GM19035 (cell line): ENCODE measurements around the gene ANO5.
A peak's percentile ranks its signal among the peaks of the same experiment; 100 is the strongest.
"Not testable (repeated sequence)": the region's sequence is repeated elsewhere in the genome, so short reads cannot be mapped to it uniquely, and the experiment has no call there.

Experiments used
- ATAC-seq: cut with Tn5 transposase; IDR thresholded peaks from one replicate; pipeline ENCODE4 v1.9.1; 2021; ENCODE audit not compliant: unreplicated experiment

Gene ANO5

DNA sequence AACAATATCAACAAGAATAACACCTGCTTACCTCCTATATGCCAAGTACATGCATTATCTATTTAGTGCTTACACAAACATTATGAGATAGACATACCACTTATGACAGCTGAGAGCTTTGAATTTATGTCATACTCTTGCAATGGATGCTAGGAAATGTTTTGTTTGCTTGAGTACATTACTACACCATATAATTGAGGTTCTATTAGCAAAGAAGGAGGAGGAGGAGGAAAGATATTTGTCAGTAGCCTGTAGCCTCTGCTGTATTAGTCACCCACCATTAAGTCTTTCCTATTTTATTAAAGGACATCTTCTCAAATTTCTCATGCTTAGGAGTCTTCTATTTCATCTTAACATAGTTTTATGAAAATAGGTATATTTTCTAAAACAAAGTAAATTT lies 6.4 kb downstream of the ANO5 start:
- ATAC-seq = no peak

DNA sequence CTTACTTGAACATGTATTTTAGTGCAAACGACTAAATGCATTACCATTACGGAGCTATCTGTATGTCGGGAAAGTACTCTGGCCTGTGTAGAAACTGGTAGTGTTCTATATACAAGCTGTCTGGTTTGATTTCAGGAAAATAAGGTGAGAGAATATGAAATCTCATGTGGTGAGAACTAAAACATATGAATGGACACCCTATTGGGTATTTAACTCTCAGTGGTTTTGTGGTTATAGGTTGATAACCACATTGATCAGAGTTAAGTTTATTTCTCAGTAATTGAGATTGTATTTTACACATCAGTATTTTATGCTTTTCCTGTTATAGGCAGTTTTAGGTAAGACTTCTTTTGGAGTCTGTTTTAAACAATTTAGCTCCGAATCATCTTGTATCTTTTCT lies 10.4 kb downstream of the ANO5 start:
- ATAC-seq = no peak

DNA sequence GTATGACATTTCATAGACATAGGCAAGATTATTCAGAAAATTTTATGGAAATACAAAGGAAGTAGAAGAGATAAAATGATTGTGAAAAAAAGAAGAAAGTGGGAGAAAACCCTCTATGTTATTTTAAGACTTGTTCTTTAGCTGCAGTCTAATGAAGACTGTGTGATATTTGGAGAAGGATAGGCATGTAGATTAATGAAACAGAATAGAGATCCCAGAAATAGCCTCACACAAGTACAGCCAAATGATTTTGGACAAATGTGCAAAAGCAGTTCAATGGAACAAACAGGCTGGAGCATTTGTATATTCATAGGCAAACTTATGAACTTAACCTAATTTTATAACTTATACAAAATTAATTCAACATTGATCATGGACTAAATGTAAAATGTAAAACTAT lies 14.3 kb downstream of the ANO5 start:
- no peak for ATAC-seq

DNA sequence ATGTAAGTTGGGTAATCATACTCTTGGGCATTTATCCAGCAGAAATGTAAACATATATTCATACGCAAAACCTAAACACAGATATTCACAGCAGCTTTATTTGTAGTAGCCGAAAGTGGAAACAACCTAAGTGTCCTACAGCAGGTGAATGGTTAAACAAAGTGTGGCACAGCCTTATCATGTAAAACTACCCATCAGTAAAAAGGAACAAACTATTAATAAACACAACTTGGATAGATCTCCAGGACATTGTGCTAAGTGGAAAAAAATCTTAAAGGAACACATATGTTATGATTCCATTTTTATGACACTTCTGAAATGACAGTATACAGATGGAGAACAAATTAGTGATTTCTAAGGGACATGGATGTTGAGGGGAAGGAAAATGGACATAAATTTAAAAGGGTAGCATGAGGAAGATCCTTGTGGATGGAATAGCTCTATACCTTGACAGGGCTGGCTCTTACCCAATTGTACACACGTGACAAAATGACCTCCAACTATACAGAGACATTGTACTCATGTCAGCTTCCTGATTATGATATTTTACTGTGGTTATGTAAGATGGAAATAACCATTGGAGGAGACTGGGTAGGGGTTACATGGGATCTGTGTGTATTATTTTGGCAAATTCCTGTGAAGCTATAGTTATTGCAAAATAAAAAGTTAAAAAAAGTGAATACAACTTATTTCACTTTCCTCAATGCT lies 15.4 kb downstream of the ANO5 start:
- ATAC-seq = no peak

DNA sequence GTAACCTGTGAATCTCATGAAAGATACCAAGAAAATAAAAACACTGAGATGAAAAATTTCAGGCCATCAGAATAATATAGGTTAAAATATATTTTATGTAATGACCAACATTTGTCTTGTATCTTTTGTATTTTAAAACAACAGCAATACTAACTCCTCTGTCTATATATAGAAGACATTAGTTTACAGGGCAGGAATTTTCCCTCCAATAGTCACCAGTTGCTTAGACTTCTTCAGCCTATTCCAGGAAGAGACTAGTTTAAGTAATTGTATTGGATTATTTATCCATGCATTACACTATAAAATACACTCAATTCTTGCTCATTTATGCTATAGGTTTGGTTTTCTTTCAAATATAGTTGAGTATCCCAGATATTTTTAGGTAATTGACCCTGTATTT lies 24.1 kb downstream of the ANO5 start:
- no peak for ATAC-seq

DNA sequence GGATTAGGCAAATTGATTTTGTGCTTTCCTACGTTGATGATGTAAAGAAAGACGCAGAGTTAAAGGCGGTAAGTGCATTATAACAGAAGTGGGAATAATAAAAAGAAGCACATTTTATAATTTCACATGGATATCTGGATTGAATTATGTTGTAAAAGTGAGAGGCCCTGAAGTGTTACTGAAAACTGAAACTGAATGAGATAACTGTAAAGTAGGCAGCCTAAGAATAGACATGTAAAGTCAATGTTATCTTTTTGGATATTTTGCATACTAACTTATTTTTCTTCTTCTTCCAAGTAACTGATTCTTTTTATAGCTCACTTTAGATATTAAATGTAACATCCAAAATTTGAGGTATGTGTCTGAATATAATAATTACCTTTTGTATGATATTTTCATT lies 28.3 kb downstream of the ANO5 start:
- no peak for ATAC-seq

DNA sequence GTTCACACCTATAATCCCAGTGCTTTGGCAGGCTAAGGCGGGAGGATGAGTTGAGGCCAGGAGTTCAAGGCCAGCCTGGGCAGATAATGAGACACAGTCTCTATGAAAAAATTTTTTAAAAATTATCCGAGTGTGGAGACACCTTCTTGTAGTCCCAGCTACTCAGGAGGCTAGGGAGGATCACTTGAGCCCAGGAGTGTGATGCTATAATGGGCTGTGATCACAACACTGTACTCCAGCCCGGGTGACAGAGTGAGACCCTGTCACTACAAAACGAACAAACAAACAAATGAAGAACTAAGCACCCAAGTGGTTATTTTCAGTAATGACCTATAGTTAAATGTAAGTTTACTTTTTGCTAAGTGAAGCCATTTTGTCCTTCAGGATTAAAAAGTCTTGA lies 32.3 kb downstream of the ANO5 start:
- no peak for ATAC-seq

DNA sequence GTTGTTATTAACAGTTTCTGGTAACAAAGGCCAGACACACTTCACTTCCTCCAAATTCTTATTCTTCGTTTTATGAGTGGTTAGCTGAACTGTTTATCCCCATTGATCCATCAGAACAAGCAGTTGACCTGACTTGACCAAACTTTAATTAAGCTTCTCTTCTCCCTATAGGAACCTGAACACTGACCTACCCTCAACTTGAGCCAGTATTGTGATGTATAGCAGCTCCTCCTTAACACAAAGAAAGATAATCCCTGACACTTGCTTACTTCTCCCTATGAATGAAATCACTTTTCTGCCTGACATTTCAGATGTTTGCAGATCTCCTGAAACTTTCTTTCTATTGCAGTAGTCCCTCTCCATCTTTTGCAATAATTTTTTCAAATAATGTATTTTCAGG lies 41.9 kb downstream of the ANO5 start:
- no peak for ATAC-seq

DNA sequence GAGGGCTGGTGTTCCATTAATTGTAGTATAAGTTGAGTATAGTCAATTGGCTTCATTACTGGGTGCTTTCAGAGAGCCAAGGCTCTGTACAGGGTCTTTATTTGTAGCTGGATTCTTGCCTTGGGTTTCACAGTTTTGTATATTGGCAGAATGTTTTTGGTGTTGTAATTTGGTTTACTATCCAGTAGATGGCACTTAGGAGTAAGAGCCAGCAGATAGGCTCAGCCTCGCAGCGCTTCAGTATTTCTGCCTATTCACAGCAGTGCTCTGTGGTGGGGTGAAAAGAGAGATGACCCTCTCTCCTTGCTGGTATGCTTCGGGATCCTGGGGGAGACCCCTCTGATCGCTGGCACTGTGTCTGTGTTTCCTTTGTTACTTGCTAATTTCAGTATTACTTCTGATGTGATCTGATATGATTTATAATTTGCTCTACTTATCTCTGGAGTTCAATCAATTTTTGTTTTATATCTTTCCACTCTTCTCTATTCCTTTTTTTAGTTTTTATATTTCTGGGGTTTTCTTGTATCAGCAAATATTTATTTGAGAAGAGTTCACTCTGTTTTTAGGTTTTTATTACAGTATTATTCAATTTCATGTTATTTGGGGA lies 52.2 kb downstream of the ANO5 start:
- peak; percentile 93 for ATAC-seq

DNA sequence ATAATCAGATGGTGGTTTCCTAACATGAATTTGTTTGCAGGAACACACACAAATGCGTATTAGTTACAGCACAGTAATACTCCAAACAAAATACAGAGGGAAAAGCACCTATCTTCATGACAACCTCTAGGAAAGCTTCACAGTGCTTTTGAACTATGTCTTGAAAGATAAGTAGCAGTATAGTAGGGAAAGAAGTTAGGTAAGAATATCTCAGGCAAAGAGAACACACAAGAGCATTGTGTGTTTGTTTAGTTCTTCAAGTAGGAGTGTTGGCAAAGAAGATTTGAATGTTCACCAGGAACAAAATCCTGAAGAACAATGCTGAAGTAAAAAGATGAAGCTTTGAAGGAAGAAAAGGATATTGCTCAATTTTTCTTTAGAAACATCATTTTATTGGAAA lies 54.1 kb downstream of the ANO5 start:
- no peak for ATAC-seq

DNA sequence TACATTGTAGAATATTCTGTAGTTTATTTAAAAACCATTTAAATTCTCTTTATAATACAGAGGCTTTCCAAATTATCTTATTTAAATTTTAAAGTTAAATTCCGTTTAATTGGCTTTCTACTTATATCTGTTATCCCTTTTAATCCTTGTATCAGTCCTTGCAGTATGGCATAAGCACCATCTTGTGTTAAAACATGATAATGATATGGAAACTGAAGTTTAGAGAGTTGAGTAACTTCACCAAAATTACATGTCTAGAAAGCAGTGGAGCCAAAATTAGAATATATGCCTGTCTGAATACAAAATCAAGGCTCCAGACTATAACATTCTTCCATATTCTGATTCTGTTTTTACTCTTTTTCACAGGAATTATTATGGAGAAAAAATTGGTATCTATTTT lies 57.0 kb downstream of the ANO5 start:
- no peak for ATAC-seq

DNA sequence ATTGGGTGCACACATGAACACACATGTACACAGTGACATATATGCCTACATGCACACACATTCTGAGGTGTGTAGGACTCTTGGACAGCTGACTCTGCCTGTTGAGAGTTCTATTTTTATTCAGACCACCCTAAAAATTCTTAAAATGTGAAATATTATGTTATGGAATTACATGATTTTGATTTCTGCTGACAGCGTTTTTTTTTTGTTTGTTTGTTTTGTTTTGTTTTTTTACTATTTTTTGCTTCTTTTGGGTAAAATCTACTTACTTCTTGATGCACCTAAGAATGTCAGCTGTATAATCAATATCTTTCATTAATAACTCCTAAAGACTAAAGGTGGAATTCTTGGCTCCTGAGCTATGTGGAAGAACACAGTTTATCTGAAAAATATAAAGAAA lies 64.0 kb downstream of the ANO5 start:
- ATAC-seq = no peak

DNA sequence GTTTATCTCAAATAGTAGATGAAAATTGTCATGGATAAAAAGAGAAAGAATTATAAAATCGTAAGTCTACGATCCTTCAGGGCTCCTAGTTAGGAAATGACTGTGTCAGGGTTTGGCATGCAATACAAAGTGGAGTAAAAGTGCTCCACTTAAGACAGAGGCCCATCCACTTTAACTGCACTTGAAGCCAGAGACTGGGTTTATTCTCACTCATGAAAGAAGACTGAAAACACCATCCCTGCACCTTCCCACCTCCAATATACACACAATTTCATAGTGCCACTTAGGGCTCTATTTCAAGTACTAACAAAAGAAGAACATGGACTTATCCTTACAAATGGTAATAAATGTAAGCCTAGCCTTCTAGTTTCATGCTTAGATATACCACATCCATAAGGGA lies 70.7 kb downstream of the ANO5 start:
- ATAC-seq = no peak

DNA sequence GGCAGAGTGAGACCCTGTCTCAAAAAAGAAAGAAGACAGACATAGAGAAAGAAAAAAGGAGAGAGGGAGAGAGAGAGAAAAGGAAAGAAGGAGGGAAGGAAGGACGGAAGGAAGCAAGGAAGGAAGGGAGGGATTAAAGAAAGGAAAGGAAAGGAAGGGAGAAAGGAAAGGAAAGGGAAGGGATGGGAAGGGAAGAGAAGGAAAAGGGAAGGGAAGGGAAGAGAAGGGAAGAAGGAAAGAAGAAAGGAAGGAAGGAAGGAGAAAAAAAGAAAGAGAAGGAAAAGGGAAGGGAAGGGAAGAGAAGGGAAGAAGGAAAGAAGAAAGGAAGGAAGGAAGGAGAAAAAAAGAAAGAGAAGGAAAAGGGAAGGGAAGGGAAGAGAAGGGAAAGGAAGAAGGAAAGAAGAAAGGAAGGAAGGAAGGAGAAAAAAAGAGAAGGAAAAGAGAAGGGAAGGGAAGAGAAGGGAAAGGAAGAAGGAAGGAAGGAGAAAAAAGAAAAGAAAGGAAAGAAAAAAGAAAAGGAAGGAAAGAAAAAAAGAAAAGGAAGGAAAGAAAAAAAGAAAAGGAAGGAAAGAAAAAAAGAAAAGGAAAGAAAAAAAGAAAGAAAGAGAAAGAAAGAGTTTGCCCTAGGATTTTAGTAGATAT lies 76.2 kb downstream of the ANO5 start:
- not testable (repeated sequence) for ATAC-seq

DNA sequence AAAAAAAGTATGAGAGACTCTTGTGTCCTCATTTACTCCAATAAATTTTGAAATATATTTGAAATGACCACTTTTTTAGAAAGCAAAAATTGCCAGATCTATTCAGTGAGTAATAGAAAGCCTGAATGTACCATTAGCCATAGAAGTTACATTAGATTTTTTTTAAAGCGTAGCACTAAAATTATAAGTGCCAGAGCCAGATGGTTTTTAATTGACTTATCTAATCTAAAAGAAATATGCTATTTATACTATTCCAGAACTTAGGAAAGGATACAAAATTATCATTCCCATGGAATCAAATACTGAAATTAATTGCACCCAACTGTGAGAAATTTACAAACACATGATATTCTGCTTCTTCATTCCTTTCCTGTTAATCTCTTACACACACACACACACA lies 80.9 kb downstream of the ANO5 start:
- no peak for ATAC-seq

DNA sequence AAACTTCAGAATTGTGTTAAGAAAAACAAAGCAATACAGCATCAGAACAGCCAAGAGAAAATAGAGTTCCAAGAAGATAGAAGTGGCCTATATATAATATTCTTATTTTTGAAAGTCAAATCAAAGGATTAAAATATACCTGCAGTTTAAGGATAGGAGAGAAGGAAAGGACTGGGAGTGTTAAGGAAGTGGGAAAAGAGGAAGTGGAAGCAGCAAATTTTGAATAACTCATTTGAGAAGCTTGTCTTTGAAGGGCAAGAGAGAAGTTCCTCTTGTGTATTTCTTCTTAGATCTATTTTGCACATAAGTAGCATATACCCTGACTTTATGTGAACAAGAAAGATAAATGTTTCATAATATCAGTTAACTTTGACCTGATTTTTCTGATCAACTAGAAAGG lies 82.7 kb downstream of the ANO5 start:
- no peak for ATAC-seq

DNA sequence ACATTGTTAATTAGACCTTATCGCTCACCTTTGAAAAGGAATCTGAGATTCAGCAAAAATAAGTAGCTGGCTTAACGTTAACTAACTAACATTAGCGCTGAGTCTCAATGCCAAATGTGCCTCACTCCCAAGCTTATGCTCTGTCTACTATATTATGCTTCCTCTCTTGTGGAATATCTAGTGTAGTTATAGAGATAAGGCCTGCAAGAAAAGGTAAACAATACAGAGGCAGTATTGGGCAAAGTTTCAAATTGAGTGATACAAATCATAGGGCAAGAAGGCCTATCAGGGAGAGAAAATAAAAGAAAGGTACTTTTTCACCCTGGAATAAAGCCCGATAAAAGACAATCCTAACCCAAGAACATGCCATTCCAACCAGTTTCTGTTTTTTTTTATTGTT lies 83.7 kb downstream of the ANO5 start:
- no peak for ATAC-seq

DNA sequence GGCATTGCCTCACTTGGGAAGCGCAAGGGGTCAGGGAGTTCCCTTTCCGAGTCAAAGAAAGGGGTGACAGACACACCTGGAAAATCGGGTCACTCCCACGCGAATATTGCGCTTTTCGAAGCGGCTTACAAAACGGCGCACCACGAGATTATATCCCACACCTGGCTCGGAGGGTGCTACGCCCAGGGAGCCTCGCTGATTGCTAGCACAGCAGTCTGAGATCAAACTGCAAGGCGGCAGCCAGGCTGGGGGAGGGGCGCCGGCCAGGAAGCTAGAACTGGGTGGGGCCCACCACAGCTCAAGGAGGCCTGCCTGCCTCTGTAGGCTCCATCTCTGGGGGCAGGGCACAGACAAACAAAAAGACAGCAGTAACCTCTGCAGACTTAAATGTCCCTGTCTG lies 92.1 kb downstream of the ANO5 start:
- ATAC-seq = not testable (repeated sequence)

DNA sequence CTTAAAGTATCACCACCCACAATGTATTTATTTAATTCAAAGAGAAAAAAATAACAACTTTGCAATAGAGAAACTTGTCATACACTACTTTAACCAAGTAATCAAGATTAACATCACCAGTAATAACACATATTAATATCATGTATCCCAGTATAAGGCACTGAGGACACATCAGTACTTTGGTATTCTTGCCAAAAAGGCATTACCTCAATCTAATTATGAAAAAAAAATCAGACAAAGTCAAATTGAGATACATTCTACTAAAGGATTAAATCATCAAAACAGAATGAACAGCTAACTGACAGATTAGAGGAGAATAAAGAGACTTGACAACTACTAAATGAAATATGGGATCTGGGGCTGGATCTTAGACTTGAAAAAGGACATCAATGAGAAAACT lies 109.5 kb downstream of the ANO5 start:
- ATAC-seq = no peak

DNA sequence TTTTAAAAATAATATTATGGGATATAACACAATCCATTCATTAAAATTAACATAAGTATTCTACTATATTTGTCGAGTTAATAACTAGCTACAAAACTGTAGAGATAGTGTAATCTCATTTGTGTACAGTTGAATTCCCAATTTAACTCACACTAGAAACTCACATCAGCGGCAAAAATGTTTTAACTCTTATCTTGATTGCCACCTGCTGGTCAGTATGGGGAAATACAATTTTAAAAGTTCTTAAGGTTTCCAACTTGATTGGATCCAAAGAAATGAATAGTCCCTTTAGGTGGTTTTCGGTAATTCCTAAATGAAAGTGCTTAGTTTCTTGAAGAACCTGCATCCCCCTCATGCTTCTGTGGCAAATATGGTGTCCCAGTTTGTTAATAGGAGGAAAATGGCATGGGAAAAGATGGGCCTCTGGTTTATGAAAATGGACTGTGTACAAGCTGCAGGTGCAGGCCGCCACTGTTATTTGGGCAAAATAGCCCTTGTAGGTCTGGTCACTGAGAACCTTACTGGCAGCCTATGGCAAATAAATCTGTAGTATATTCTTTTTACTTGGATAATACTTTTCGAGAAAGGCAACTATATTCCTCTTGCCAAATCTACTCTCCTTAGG lies 111.6 kb downstream of the ANO5 start:
- peak; percentile 70 for ATAC-seq

DNA sequence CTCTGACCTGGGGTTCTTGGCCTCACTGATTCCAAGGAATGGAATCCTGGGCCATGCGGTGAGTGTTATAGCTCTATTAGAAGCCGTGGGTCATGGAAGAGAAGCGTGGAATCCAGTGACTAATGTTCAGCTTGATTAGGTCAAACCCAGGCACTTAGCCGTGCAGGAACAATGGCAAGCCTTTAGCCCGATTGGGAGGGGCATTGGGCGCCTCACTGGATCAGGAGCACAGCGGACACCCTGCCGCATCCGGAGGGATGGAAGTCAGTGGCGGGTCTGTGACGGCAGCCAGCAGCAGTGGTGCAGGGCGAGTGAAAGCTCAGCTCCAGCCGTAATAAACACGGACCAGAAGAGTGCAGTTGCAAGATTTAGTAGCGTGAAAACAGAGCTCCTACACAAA lies 124.8 kb downstream of the ANO5 start:
- ATAC-seq = no peak

DNA sequence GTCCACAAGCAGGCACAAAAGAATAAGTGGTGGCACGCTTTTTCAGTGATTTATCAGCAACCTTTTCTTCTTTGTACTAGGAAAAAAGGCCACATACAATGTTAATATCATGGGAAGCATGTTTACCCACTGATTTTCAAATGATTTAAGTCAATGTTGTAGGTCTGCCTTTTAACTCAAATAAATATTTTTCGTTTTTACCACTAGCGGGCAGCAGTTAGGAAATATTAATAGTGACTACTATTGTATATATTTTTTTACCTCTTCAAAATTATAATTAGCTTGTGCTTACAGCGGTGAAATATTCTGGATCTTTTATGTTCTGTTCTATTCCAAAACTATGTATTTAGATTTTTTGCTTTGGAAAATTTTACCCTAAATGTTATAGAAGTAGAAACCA lies 138.9 kb downstream of the ANO5 start:
- no peak for ATAC-seq
